Stimulated activated CD4-positive, alpha-beta T cell treated with anti-CD3 and anti-CD28 coated beads, TNF-alpha, amount 100 ng/mL, for 1 hour (primary cell): ENCODE measurements around the gene CHTF8.
"Not testable (repeated sequence)": the region's sequence is repeated elsewhere in the genome, so short reads cannot be mapped to it uniquely, and the experiment has no call there.

Experiments used
- DNase-seq, 3 donors: peaks; one replicate each; pipeline ENCODE4 v3.0.0-alpha.2; 2020; ENCODE audit warnings: low read depth in 3 of 3, low spot score in 1 of 3

CHTF8 gene

GRCh38 chr16:69139464-69139863, 7.1 kb upstream of the CHTF8 start:
- not testable (repeated sequence) for DNase-seq

DNA sequence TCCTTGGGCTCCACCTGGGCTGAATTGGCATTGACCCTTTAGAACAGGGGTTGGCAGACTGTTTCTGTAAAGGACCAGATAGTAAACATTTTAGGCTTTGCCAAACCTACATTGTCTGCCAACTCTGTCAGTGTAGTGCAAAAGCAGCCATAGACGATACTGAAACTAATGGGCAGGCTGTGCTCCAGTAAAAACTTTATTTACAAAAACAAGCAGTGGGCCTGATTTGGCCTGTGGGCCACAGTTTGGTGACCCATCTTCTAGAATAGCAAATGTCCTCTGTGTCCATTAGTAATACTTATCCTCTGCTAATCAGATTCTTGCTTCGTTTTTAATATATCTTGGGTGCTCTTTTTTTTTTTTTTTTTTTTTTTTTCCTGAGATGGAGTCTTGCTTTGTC, 6.2 kb upstream of the CHTF8 start:
- no peak for DNase-seq

DNA sequence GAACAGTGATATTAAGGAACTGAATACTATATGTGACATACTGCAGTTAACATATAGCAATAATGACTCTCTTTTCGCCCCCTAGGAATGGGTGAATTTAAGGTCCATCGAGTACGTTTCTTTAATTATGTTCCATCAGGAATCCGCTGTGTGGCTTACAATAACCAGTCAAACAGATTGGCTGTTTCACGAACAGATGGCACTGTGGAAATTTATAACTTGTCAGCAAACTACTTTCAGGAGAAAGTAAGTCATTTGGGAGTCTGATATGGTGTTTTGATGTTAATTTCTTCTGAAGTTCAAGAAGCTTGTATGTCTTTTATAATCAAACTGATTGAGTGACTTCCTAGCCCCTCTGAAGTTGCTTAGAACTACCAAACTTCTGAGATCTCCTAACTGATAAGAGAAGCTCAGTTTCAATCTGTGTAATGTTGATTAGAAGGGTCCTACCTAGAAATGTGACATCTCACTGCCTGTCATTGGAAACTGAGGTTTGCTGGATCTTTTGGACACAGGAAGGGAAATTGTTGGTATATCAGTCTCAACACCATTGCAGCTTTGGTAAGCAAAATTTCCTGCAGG, 1.1 kb upstream of the CHTF8 start:
- DNase-seq, result no peak

GRCh38 chr16:69131839-69132423, 457 bp downstream of the CHTF8 start:
- DNase-seq, result peak; percentile 13 to 67 (median 38)

DNA sequence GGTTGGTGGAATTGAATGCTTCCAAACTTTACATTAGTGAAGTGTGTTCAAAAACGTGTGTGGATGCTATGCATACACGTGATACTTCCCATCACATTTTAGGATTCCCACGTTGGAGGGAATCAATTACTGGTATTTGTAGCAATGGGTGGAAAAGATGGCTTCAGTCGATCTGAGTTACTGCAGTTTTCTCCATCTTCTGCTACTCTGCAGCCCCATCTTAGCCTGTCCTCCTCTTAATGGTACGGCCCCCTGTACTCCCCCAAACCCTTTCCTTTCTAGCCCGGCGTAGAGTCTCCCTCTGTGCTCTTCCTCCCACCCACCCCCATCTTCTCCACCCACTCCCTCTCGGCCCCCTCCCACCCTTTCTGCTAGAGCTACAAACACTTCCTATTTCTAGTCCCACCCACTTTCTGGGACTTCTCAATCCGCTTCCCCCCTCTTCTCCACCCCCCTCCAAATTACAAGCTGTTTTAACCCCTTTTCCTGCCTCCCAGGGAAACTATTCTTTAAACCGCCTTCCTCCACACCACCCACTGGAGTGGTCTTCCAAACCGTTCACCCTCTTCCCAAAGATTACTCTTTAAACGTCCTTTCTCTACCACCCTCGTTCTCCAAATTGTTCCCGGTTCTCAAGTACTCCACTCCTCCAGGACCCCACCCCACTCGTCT, 1.1 kb downstream of the CHTF8 start:
- no peak for DNase-seq

DNA sequence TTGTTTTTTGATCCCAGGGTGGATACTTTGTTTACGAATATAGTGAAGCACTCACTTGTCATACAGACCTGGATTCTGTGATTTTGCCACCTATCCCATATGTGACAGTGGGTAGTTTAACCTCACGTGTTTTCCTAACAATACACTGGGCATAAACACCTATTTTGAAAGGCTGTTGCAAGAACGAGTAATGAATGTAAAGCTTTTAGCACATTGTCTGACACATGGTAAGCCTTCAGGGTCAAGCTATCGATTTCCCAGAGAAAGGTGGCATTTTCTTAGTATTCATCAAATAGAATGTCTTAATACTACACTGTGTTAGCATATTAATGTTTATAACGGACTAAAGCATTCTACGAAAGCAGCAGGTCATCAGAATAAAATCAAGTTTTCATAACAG, 1.9 kb downstream of the CHTF8 start:
- DNase-seq, result no peak

- DNase-seq, result no peak
These were observed 4.3 kb downstream of the CHTF8 start for GRCh38 chr16:69127966-69128510.

GRCh38 chr16:69126801-69127200, 5.6 kb downstream of the CHTF8 start:
- not testable (repeated sequence) for DNase-seq

- no peak for DNase-seq
These were observed 6.2 kb downstream of the CHTF8 start for GRCh38 chr16:69126221-69126620.

- not testable (repeated sequence) for DNase-seq
These were observed 7.4 kb downstream of the CHTF8 start for GRCh38 chr16:69124961-69125360.

GRCh38 chr16:69124406-69124805, 8.0 kb downstream of the CHTF8 start:
- DNase-seq, result not testable (repeated sequence)

- DNase-seq, result no peak
These were observed 8.5 kb downstream of the CHTF8 start for GRCh38 chr16:69123910-69124309.

GRCh38 chr16:69120096-69120664, 12.2 kb downstream of the CHTF8 start:
- no peak for DNase-seq

DNA sequence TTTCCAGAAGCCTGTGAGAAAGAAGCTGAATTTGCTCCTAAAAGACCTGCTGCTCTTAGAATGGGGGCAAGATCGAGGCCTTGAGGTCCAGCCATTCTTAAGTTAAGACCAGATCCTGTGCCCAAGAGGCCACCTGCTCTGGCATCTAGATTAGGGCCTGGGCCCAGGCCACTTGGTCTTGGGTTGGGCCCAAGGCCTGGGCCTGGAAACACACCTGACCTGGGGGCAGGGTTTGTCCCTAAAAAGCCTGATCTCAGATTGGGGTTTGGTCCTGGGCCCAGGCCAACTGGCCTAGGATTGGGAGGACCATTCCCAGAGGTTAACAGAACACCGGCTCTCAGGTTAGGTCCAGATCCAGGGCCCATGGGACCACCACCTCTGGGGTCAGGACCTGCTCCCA, 12.9 kb downstream of the CHTF8 start:
- no peak for DNase-seq

- no peak for DNase-seq
These were observed 13.4 kb downstream of the CHTF8 start for GRCh38 chr16:69118994-69119393.

DNA sequence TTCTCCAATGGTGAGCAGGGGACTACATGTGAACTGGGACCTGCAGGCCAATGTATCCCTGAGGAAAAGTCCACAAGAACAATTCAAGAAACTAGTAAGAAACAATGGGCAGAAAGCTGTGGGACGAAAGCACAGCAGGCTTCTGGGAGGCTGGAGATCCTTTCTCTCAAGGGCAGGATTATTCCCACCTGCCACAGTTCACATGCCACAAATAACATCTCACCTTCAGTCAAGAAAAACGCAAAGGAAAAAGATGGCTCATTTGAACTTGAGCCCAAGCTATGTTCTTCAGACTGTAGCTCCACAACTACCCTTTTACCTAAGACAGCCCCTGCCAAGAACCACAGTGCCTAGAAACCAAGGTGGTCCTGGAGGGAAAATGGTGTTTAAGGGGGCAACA, 13.9 kb downstream of the CHTF8 start:
- DNase-seq, result no peak

- DNase-seq, result no peak
These were observed 15.5 kb downstream of the CHTF8 start for GRCh38 chr16:69116906-69117305.

DNA sequence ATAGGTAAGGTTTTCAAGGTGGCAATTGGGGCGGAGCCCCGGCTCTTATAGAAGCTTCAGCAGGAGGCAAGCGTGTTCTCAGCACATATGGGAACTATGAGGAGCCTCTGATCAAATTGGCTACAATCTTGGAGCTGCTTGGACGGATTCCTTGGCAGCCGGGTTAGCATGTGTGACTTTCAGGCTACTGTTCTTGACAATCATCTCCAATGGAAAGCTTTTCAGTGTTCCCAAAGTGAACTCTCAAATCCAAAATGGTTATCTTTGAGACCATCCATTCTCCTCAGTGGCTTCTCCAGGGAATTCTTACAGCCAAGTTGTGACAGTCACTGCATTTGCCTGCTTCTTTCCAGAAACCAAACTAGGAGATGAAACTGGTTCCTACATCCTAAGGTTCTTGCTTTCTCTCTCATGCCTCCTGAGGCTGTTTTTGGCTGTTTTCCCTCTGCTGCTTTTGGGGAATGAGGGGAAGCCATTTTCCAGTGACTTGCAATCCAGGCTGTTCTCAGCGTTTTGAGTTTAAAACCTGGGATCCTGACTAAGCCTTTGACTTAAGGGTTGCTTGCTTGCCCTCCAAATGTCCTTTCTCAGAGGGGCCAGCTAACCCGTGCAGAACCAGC, 16.0 kb downstream of the CHTF8 start:
- no peak for DNase-seq

DNA sequence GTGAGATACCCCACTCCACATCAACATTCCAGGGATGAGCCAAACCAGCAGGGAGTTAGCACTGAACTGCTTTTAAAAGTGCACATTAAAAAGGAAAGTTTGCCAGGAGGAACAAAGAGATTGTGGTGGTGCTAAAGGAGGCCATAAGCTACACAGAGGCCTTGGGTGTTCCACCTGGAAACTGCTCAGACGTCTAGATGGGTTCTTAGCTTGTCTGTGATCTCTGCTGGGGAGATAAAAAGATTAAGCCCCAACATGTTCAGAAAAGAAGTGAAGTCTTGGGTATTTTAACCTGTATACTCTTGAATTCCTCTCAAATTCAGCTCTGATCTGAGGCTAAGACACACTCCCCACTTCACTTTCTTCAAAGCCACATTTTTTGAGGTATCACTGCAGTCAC, 16.6 kb downstream of the CHTF8 start:
- no peak for DNase-seq

GRCh38 chr16:69115361-69115760, 17.0 kb downstream of the CHTF8 start:
- DNase-seq, result no peak

- DNase-seq, result no peak
These were observed 17.4 kb downstream of the CHTF8 start for GRCh38 chr16:69114976-69115355.
